GM19351 (cell line): ENCODE data around the gene KLHL22.
"Not testable (repeated sequence)": the region's sequence is repeated elsewhere in the genome, so short reads cannot be mapped to it uniquely, and the experiment has no call there.

Experiments
- ATAC-seq: cut with Tn5 transposase; IDR thresholded peaks from one replicate; pipeline ENCODE4 v1.9.1; 2021; ENCODE audit warnings: mild to moderate bottlenecking, moderate library complexity; ENCODE audit not compliant: unreplicated experiment

The KLHL22 gene

DNA sequence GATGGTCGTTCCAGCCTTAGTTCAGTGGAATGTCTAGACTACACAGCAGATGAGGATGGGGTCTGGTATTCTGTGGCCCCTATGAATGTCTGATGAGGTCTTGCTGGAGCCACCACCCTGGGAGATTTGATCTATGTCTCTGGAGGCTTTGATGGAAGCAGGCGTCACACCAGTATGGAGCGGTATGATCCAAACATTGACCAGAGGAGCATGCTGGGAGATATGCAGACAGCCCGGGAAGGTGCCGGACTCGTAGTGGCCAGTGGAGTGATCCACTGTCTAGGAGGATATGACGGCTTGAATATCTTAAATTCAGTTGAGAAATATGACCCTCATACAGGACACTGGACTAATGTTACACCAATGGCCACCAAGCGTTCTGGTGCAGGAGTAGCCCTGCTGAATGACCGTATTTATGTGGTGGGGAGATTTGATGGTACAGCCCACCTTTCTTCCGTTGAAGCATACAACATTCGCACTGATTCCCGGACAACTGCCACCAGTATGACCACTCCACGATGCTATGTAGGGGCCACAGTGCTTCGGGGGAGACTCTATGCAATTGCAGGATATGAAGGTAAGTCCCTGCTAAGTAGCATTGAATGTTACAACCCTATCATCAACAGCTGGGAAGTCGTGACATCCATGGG lies 44.3 kb downstream of the KLHL22 start:
- ATAC-seq, result not testable (repeated sequence)

DNA sequence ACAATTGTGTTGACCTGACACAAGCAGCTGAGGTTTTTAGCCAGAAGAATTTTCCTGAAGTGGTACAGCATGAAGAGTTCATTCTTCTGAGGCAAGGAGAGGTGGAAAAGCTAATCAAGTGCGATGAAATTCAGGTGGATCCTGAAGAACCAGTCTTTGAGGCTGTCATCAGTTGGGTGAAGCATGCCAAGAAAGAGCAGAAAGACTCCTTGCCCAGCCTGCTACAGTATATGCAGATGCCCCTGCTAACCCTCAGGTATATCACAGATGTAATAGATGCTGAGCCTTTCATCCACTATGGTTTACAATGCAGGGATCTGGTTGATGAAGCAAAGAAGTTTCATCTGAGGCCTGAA lies 45.1 kb downstream of the KLHL22 start:
- no peak for ATAC-seq

DNA sequence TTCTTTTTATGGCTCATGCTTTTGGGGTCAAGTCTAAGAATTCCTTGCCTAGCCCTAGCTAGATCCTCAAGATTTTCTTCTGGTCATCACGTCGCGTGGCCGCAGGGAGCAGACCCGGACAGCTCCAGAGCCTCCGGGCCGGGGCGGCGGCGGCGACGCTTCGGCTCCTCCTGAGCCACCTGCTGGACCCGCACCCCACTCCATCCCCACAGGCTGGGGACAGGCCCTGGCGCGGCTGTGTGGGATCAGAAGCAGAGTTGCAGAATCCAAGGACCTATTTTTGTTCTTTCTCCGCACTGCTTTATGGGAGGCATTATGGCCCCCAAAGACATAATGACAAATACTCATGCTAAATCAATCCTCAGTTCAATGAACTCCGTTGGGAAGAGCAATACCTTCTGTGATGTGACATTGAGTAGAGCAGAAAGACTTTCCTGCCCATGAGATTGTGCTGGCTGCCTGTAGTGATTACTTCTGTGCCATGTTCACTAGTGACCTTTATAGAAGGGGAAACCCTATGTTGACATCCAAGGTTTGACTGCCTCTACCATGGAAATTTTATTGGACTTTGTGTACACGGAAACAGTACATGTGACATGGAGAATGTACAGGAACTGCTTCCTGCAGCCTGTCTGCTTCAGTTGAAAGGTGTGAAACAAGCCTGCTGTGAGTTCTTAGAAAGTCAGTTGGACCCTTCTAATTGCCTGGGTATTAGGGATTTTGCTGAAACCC lies 45.6 kb downstream of the KLHL22 start:
- ATAC-seq, result no peak

DNA sequence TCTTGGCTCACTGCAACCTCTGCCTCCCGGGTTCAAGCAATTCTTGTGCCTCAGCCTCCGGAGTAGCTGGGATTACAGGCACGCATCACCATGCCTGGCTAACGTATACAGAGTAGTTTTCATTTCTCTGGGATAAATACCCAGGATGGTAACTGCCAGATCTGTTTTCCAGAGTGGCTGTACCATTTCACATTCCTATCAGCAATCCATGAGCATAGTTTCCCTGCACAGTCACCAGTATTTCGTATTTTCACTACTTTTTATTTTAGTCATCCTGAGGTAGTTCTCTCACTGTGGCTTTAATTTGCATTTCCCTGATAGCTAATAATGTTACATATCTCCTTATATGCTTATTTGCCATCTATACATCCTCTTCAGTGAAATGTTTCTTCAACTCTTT lies 47.0 kb downstream of the KLHL22 start:
- ATAC-seq, result no peak

DNA sequence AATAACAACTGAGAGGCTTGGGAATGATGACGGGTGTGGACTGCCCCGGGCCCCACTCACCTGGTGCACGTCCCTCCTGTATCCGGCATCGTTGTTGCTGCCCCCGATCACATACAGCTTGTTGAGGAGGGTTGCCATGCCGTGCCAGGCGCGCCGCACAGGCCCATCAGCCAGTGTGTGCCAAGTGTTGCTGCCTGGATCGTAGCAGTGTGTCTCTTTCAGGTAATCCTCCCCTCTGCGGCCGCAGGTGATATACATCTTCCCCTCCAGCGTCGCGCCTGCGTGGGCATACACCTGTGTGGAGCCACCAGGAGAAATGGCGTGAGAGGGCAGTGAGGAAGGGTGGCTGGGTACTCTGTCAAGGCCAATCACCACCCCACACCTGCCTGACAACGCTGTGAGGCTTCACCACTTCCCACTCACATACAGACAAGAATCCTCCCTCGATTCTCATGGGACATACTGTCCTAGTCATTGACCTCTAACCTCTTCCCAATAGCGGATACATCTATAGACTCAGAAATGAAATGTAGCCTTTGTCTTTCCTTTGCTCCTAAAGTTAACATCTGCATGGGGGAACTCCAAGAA lies 49.1 kb downstream of the KLHL22 start:
- no peak for ATAC-seq

DNA sequence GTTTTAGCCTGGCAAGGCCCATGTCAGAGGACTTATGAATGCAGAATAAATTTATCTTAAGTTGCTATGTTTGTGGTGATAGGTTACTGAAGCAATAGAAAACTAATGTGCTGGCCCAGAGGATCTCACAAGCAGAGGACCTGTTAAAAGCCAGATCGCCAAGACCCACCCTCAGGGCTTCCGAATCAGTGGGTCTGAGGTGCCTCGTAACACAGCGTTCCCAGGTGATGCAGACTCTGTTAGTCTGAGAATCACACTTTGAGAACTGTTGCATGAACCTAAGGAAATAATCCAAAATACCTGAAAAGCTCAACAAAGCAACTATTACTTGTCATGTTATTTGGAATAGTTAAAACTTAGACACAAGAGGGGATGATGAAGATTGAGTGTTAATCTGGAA lies 51.3 kb downstream of the KLHL22 start:
- ATAC-seq, result no peak

DNA sequence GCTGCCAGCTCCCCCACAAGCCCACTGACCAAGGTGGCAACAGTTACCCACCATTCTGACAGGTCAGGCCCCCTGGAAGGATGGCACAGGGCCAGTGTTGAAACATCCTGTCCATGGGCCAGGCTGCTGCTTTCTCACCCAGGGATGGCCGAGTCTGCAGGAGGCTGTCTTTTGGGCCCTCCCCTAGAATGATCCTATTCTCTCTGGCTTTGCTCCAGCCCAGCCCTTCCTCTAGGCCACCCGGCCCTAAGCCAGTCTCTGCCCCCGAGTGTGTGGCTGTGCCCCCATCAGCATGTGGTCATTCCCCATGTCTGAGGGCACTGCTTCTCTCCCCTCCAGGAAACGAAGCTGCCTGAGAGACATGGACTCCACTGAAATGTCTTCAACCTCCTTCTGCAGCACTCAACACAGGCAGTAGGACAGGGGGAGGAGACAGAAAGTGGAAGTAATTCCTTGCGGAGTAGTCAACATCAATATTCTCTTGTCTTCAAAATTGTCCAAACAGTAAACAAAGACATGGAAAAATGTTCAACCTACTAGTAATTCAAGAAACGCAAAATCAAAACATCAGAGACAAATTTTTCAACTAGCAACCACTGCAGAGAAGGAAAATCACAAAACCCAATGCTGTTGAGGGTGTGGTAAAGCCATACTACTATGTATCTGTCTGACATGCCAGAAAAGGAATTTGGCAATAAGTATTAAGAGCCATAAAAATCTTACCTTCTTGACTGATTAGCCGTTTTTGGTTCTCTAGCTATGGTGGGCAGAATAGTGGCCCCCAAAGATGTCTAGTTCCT lies 52.9 kb downstream of the KLHL22 start:
- ATAC-seq, result no peak

DNA sequence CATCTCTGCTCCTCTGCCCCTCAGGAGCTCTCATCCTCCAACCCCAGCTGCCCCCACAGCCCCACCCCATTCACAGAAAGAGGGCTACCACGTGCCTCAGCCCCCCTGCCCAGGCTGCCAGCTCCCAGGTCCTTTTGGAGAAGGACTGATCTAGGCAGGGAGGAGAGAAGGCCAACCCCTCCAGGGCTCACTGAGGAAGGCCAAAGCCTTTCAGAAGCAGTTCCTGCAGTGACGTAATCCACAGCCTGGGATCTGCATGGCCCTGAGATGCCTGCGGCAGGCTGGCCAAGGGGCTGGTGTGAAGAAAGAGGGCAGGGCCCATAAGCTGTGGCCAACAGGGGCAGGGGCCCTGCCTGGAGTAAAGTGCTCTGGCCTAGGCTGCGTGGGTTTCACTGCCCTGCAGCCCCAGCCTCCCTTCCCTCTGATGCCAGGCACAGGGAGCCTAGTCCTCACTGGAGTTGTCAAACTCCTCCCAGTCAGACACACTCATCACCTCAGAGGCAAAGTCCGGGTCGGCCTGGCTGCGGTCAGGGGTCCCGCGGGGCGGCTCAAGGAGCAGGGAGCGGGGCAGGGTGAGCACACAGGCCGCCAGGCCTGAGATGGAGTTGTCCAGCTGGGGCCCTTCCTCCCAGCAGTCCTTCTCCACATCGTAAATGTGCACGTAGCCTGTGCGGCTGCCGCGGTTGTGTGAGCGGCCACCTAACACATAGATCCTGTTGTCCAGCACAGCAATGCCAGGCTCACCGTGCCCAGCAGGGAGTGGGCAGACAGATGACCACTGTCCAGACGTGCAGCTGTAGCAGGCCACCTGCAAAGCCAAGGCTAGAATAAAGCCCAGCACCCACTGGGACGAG lies 53.7 kb downstream of the KLHL22 start:
- ATAC-seq, result no peak

DNA sequence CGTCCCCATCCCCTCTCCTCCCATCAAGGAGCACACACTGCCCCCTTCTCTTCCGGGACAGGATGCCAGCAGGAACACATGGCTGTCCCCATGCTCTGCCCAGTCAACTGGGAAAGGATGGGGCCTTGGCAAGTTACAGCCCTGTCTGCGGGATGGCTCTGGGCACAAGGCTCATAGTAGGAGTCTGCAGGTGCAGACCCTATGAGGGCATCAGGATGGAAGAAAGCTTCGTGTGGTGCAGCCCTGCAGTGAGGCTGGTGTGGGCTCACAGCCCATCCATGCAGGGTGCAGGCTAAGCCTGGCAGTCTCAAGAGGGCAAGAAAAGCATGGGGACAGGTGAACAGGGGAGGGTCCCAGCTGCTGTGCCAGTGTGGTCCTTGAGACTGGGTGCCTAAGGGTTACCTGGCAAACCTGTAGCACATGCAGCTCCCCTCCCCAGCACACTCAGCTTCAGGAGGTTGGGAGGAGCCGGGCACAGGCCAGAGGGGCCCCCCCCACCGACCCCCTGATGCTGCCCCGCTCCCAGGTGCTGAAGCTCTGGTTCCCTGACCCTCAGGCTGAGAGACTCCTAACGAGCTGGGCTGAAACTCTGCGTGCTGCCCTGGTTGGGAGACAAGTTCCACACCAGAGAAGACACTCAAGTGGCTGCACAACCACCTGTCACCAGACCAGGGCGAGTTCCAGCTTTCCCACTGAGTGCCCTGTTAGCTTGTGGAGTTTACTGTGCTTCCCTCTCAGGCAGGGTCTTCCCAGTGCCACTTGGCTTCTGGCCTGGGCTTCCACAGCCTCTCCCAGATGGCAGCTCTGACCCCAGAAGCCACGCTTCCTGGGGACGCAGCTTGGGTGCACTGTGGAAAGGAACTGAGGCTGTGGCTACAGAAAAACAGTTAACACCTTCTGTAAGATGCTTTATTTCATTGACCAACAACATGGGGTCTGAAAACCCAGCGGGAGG lies 54.7 kb downstream of the KLHL22 start:
- ATAC-seq, result no peak

DNA sequence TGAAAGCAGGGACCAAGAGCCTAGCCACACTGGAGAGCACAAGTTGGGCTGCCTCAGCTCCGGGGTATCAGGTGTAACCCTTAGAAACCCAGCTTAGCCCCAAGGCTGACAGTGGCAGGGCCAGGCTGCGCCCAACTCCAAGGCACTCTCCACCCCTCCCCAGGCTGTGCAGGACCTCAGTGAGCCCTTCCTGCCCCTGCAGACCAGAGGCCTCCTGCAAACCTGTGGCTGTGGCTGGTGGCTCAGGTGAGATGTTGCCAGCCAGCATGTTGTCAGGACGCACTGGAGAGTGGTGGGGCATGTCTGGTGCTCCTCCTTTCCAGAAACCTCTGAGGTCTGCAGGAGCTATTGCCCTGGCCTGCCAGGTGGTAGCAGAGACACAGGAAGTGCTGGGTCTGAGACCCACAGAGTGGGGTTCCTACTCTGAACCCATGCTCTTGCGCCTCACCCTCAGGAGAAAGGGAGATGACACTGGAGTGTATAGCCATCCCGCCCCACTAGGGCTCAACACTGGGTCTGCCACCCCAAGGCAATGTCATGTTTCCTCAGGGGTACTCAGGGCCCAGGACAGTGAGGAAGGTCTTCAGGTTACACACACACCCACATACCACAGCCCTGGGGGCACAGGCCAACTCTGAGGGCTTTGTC lies 55.5 kb downstream of the KLHL22 start:
- no peak for ATAC-seq

DNA sequence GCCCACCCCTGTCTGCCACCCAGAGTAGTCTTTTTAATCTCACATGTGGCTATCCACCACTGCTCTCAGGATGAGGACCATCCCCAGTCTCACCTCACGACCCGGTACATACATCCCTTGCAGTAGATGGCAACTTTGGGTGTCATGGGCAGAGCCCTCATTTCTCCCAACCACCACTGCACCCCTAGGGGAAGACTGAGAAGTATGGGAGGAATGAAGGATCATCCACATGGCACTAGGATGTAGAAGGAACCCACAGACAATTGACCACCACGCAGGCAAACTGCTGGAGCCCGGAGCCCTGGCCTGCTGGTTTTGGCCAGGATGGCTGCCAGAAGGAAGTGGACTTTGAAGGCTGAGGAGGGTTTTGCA lies 56.1 kb downstream of the KLHL22 start:
- no peak for ATAC-seq

DNA sequence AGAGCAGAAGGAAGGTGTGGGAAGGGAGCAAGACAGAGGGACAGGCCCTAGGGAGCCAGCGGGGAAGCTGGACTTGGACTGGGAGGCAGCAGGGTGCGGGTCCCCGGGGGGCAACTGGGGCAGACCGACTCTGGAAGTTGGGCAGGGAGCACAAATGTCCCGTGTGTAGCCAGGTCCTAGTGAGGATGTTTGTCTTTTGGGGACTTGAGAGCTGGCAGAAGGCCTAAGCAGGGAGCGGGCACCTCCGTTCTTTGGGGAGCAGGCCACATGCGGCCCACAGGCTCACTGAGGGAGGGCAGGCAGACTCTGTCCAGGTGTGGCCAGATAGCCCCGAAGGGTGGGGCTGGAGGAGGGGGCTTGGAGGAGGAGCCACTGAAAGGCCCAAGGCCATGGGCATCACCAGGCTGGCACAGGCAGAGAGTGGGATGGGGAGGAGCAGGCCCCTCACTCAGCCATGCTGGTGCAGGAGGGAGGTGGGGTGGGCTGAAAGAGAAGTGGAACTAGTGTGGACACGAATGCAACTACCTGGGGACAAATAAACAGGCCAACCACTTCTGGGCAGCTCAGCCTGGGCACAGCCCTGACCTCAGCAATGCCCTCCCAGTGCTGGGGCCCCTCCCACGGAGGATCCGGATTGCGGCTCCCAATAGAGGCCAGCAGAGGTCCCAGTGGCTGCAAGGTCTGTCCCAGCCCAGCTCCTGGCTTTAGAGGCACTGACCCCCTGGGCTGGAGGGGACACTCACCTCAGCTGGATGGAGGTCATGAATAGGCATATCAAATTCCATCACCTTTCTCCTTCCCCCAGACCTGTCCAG lies 56.7 kb downstream of the KLHL22 start:
- ATAC-seq, result no peak

DNA sequence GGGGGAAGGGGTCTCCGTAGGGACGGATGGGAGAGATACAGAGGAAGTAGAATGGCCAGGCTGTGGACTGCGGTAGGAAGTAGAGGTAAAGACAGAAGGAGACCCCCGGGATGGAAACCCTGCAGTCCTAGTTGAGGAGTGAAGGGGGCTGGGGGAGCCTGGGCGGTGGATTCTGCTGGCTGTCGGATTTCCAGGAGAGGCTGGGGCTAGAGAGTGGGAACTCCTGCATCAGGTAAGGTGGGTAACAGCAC lies 57.2 kb downstream of the KLHL22 start:
- ATAC-seq, result no peak

DNA sequence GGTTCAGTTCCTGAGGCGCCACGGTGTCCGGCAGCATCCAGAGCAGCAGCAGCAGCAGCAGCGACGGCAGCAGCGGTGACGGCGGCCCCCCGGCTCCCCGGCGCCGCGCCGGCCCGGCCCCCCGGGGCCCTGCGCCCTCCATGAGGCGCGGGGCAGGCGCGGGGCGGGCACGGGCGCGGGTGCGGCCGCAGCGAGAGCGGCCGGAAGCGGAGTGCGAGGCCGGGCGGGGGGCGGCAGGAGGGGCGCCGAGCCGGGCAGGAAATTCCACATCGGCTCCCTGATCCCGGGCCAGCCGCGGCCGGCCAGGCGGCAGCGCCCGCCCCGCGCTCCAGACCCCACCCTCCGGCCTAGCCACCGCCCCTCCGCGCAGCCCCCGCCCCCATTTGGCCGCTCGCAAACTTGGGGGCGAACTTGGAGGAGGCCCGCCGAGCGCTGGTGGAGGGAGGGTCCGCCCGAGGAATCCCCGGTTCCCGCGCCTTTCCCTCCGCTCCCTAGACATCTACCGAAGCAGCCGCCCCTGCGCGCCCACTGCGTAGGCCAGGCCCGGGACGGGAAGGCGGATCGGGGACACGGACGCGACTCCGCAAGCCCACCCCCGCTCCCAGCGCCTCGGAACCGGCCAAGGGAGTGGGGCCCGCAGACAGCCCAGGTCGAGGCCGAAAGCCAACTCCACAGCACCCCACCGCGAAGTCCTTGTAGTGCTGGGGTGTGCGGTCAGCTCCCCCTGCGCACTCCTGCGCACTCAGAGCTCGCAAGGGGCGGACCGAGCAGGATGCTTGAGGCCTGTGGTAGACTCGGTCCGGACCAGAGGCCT lies 57.8 kb downstream of the KLHL22 start, which contains the start of gene SCARF2:
Gene SCARF2 (minus strand): TSS at position 213 of the 814 bp plus-strand sequence. CDS start 71 bp downstream, at position 142.
- no peak for ATAC-seq

DNA sequence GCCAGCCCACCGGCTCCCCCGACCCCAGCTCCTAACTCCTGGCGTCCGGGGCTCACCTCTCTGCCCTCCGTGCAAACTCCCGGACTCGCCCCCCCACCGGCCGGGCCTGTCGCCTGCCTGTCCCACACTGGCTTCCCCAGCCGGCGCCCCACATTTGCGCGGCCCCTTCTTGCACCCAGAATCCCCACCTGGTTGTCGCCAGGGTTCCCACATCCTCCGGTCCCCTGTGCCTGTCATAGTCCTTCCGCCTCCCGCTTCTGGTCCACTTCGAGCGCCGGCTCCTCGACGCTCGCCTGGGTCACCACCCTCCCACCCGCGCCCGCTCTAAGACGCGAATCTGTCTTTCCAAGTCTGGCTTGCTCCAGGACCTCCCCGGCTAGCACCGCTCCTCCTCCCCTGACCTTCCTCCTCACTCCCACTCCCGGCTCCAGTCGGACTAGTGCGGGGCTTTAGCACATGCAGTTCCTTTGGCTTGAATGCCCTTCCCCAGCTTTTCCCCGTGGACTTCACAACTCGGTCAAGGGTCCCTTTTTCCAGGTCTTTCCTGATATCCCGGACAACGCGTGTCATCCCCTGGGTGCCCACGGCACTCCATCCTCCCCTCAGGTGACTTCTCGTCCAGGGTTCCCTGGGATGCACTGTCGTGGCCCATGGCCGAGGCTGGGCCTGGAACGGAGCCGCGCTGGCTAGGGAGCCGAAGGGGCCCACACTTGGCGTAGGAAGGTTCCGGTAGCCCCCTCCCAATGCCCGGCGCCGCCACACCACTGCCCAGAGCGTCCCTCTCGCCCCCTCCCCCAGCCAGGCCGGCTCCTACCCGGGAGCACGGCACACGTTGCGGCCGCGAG lies 58.6 kb downstream of the KLHL22 start:
- ATAC-seq, result no peak

DNA sequence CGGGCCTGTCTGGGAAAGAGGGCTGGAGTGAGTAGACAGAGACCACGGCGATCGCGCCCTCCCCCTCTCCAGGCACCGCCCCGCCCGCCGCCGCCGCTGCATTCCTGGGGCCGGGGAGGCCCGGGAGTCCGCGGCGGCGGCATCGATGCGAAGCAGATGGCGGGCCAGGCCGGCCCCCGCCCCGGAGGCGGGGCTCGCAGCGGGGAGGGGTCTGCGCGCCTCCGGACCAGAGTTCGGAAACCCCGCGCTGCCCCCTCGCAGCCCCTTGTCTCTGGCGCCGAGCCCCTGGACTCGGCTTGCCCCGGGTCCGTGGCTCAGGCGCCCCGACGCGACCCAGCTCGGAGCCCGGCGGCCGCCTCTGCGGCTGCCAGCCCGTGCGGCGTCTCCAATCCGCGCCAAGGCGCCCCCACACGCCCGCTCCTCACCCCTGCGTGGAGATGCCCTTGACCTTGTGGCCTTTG lies 59.3 kb downstream of the KLHL22 start:
- ATAC-seq, result no peak
